HCT116 (cell line): ENCODE data around the gene AGAP2. TPM values are rescaled to one million over a fixed set of nuclear protein-coding genes. Genes with fewer than 3 reads are reported as not detected.

Experiments
- ATAC-seq: fragments of 200-7000 bp; cut with Tn5 transposase; 2 replicates; pipeline ENCODE4 v1.9.1; 2020; ENCODE audit warnings: mild to moderate bottlenecking, moderate library complexity
- BruUV-seq: library from RNA; stranded (reverse); fragments of 400-500 nt; replicated peaks from 2 replicates; lab custom pipeline; 2021; lab: Mats Ljungman, UMichigan
- CTCF ChIA-PET: fragments of 300-600 bp; sonication (Branson Sonifier 250); formaldehyde crosslinking; loops from one replicate; lab custom pipeline; 2021; ENCODE audit warnings: antibody characterized with exemption; lab: Charles Lee
- POLR2A ChIA-PET: fragments of 300-600, 350-600 bp; sonication (Branson Sonifier 250); formaldehyde crosslinking; loops from one replicate; lab custom pipeline; 2021; ENCODE audit warnings: antibody characterized with exemption; lab: Charles Lee
- RAD21 ChIA-PET, 2 experiments: fragments of 300-600 bp; sonication (Branson Sonifier 250); formaldehyde crosslinking; loops; one replicate each; lab custom pipeline; 2023; ENCODE audit warnings: low total read pairs in 2 of 2; ENCODE audit not compliant: uncharacterized antibody in 2 of 2, unreplicated experiment in 2 of 2, low non-redundant PET in 1 of 2; lab: Charles Lee
- DNase-seq: peaks from one replicate; pipeline ENCODE4 v3.0.0-alpha.2; 2010; ENCODE audit warnings: low read depth, low spot score
- H2AFZ ChIP-seq: fragments of 200-600 bp; shearing (Covaris generic), sonication (generic); 2 replicates; pipeline ENCODE4 v1.6.1; 2017; ENCODE audit warnings: low read depth, mixed run types, mixed read lengths, antibody characterized with exemption, low read length; ENCODE audit not compliant: poor library complexity, severe bottlenecking
- H3K27ac ChIP-seq: 2 replicates; pipeline ENCODE4 v1.5.1; 2012; ENCODE audit warnings: low read depth, low read length
- H3K27me3 ChIP-seq: fragments of 200-600 bp; sonication (generic); 2 replicates; pipeline ENCODE4 v1.6.1; 2016; ENCODE audit warnings: mixed run types, low read length, mixed read lengths; ENCODE audit not compliant: insufficient read depth
- H3K36me3 ChIP-seq, 2 experiments: fragments of 200-500 bp in 1 of 2; fragments of 200-600 bp in 1 of 2; sonication (Bioruptor generic) in 1 of 2; sonication (generic) in 1 of 2; 2 replicates each; pipeline versions ENCODE4 v1.5.1 to v1.6.1; 2014 to 2016; ENCODE audit warnings: low read length in 2 of 2, inconsistent platforms in 1 of 2, mixed read lengths in 1 of 2, mixed run types in 1 of 2; ENCODE audit not compliant: insufficient read depth in 2 of 2, control insufficient read depth in 1 of 2
- H3K4me1 ChIP-seq, 2 experiments: fragments of 200-600 bp in 1 of 2; sonication (generic) in 1 of 2; 2 replicates each; pipeline versions ENCODE4 v1.5.1 to v1.6.1; 2012 to 2017; ENCODE audit warnings: low read length in 2 of 2, inconsistent platforms in 1 of 2, mild to moderate bottlenecking in 1 of 2, mixed read lengths in 1 of 2, mixed run types in 1 of 2, moderate library complexity in 1 of 2; ENCODE audit not compliant: insufficient read depth in 2 of 2, control insufficient read depth in 1 of 2
- H3K4me2 ChIP-seq: fragments of 200-600 bp; sonication (generic); 2 replicates; pipeline ENCODE4 v1.6.1; 2017; ENCODE audit warnings: mixed run types, low read length, mixed read lengths
- H3K4me3 ChIP-seq, 2 experiments: fragments of 200-600 bp in 1 of 2; sonication (generic) in 1 of 2; replicated peaks in 1 of 2; 2 replicates each; pipeline ENCODE4 v1.5.1; 2011 to 2016; ENCODE audit warnings: low read length in 2 of 2, control low read depth in 1 of 2, low read depth in 1 of 2, mild to moderate bottlenecking in 1 of 2, mixed read lengths in 1 of 2, mixed run types in 1 of 2
- H3K79me2 ChIP-seq: fragments of 200-600 bp; sonication (generic); 2 replicates; pipeline ENCODE4 v1.6.1; 2017; ENCODE audit warnings: mild to moderate bottlenecking, mixed run types, low read length, moderate library complexity, mixed read lengths; ENCODE audit not compliant: insufficient read depth
- H3K9ac ChIP-seq: fragments of 200-600 bp; sonication (generic); 2 replicates; pipeline ENCODE4 v1.6.1; 2016; ENCODE audit warnings: low read length, mixed read lengths
- H3K9me2 ChIP-seq: fragments of 200-600 bp; sonication (generic), shearing (Covaris generic); 2 replicates; pipeline ENCODE4 v1.6.1; 2017; ENCODE audit warnings: mixed run types, mild to moderate bottlenecking, moderate library complexity; ENCODE audit not compliant: insufficient read depth
- H3K9me3 ChIP-seq, 2 experiments: fragments of 200-500 bp in 1 of 2; fragments of 200-600 bp in 1 of 2; sonication (Bioruptor generic) in 1 of 2; sonication (generic) in 1 of 2; 2 replicates each; pipeline ENCODE4 v1.6.1; 2014 to 2017; ENCODE audit warnings: low read length in 2 of 2, mixed read lengths in 2 of 2, inconsistent platforms in 1 of 2, low read depth in 1 of 2, mild to moderate bottlenecking in 1 of 2, mixed run types in 1 of 2, moderate library complexity in 1 of 2; ENCODE audit not compliant: control insufficient read depth in 1 of 2, insufficient read depth in 1 of 2
- H4K20me1 ChIP-seq: fragments of 200-600 bp; sonication (generic), shearing (Covaris generic); 2 replicates; pipeline ENCODE4 v1.6.1; 2017; ENCODE audit warnings: mixed run types, mild to moderate bottlenecking, moderate library complexity; ENCODE audit not compliant: insufficient read depth
- CBX3 ChIP-seq: IDR thresholded peaks from 2 replicates; pipeline ENCODE4 v1.6.1; 2012; ENCODE audit warnings: low read depth
- CEBPB ChIP-seq: IDR thresholded peaks from 2 replicates; pipeline ENCODE4 v1.6.1; 2012; ENCODE audit warnings: low read depth
- CTCF ChIP-seq, 3 experiments: fragments of 200-600 bp in 1 of 3; sonication (generic) in 1 of 3; IDR thresholded peaks in 2 of 3; conservative IDR thresholded peaks in 1 of 3; 2 replicates each; pipeline ENCODE4 v1.5.1; 2012 to 2017; ENCODE audit warnings: low read depth in 2 of 3, low read length in 2 of 3, antibody characterized with exemption in 1 of 3, borderline replicate concordance in 1 of 3, control low read depth in 1 of 3, mild to moderate bottlenecking in 1 of 3, mixed read lengths in 1 of 3, mixed run types in 1 of 3, moderate library complexity in 1 of 3; ENCODE audit not compliant: insufficient read depth in 1 of 3
- EGR1 ChIP-seq: IDR thresholded peaks from 2 replicates; pipeline ENCODE4 v1.6.1; 2012; ENCODE audit warnings: low read depth
- ELF1 ChIP-seq: IDR thresholded peaks from 2 replicates; pipeline ENCODE4 v1.6.1; 2012; ENCODE audit warnings: low read depth, borderline replicate concordance
- EZH2 ChIP-seq: fragments of 200-600 bp; sonication (generic); IDR thresholded peaks from 2 replicates; pipeline ENCODE4 v1.6.1; 2017; ENCODE audit warnings: antibody characterized with exemption, mixed run types
- EZH2phosphoT487 ChIP-seq: fragments of 200-600 bp; IDR thresholded peaks from 2 replicates; pipeline ENCODE4 v1.6.1; 2018; ENCODE audit warnings: antibody characterized with exemption, borderline replicate concordance
- FOSL1 ChIP-seq: IDR thresholded peaks from 2 replicates; pipeline ENCODE4 v1.6.1; 2012; ENCODE audit warnings: low read depth
- JUND ChIP-seq: IDR thresholded peaks from 2 replicates; pipeline ENCODE4 v1.6.1; 2012
- MAX ChIP-seq: IDR thresholded peaks from 2 replicates; pipeline ENCODE4 v1.6.1; 2012
- POLR2A ChIP-seq: IDR thresholded peaks from 2 replicates; pipeline ENCODE4 v1.7.0; 2011; ENCODE audit warnings: borderline replicate concordance; ENCODE audit not compliant: insufficient read depth, insufficient read length; ENCODE audit errors: extremely low read depth
- RAD21 ChIP-seq: IDR thresholded peaks from 2 replicates; pipeline ENCODE4 v1.6.1; 2012; ENCODE audit warnings: low read depth, mild to moderate bottlenecking
- REST ChIP-seq: IDR thresholded peaks from 2 replicates; pipeline ENCODE4 v1.6.1; 2012; ENCODE audit warnings: low read depth
- SIN3A ChIP-seq: IDR thresholded peaks from 2 replicates; pipeline ENCODE4 v1.6.1; 2012; ENCODE audit warnings: low read depth
- SP1 ChIP-seq: IDR thresholded peaks from 2 replicates; pipeline ENCODE4 v1.6.1; 2012; ENCODE audit warnings: low read depth
- SRF ChIP-seq: IDR thresholded peaks from 2 replicates; pipeline ENCODE4 v1.6.1; 2012; ENCODE audit warnings: low read depth
- ZBTB33 ChIP-seq: IDR thresholded peaks from 2 replicates; pipeline ENCODE4 v1.6.1; 2011; ENCODE audit warnings: mild to moderate bottlenecking, low read length, moderate library complexity; ENCODE audit not compliant: insufficient replicate concordance; ENCODE audit errors: extremely low read depth
- ZFX ChIP-seq: fragments of 450-650 bp; IDR thresholded peaks from 2 replicates; pipeline ENCODE4 v1.6.1; 2017
- ZNF274 ChIP-seq: fragments of 200-500 bp; sonication (Bioruptor generic); IDR thresholded peaks from 2 replicates; pipeline ENCODE4 v1.6.1; 2014; ENCODE audit warnings: mild to moderate bottlenecking, low read depth, low read length, inconsistent platforms
- intact Hi-C: fragments of 100-400 bp; cut with micrococcal nuclease; formaldehyde crosslinking; loops from 2 replicates; pipeline ENCODE4 v1.10.0; 2022
- total RNA-seq: library from RNA; stranded (reverse); gene quantifications from one replicate; pipeline ENCODE4 v1.2.1, GENCODE V29; 2021; ENCODE audit not compliant: unreplicated experiment
- TF ChIP-seq, protein P1 (sequence below): IDR thresholded peaks from 2 replicates; pipeline ENCODE4 v1.6.1; 2012

Gene AGAP2
- total RNA-seq, 1 experiment from 2014 or later, result 15.8 TPM

GRCh38 chr12:57729321-57729844 lies 9.2 kb downstream of the AGAP2 start:
- H3K4me3 ChIP-seq, result no peak overlapping the region
- H3K9me3 ChIP-seq, result no peaks in the 10 kb centered on the region
- H3K9me2 ChIP-seq, result no peaks in the 10 kb centered on the region
- peaks cover 4 to 14% of the 10 kb centered on the region in 2 experiments; a peak in 3 of 4 replicates for H3K36me3 ChIP-seq
- no peak for TF ChIP-seq SP1
- no peak for TF ChIP-seq ZNF274
- no peak for TF ChIP-seq EZH2phosphoT487
- TF ChIP-seq ZFX, result no peak
- no peak for TF ChIP-seq POLR2A
- no peak for TF ChIP-seq CTCF (IDR thresholded peaks at IDR 0.05 in 2 of 3, conservative IDR thresholded peaks at IDR 0.05 in 1 of 3; ENCODE audit: borderline replicate concordance in 1 of 3, insufficient read depth in 1 of 3, low read depth in 2 of 3, low read length in 2 of 3)
- TF ChIP-seq JUND, result no peak
- no peak for TF ChIP-seq CBX3
- no peak for TF ChIP-seq REST
- no peak for TF ChIP-seq SIN3A
- no peak for TF ChIP-seq ZBTB33
- TF ChIP-seq FOSL1, result no peak
- no peak for TF ChIP-seq ELF1
- TF ChIP-seq CEBPB, result no peak
- no peak for TF ChIP-seq EGR1
- no peak for TF ChIP-seq SRF
- TF ChIP-seq EZH2, result no peak
- TF ChIP-seq, protein P1, sequence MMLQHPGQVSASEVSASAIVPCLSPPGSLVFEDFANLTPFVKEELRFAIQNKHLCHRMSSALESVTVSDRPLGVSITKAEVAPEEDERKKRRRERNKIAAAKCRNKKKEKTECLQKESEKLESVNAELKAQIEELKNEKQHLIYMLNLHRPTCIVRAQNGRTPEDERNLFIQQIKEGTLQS, result no peak
- no peak for TF ChIP-seq MAX
- no peak for TF ChIP-seq RAD21
- CTCF ChIA-PET, result interaction anchor here (0.6 to 1.1 kb wide), 3 partner anchors 9 to 486 kb away, joined by 3 to 6 read pairs (median 3); no protein-coding TSS in a partner anchor
- H3K4me1 ChIP-seq, result peaks cover 7 to 18% of the 10 kb centered on the region in 2 experiments; a peak in 3 of 4 replicates
- no peaks in the 10 kb centered on the region for H3K79me2 ChIP-seq
- no peak overlapping the region for H3K9ac ChIP-seq
- DNase-seq, result no peak
- H3K27me3 ChIP-seq, result no peaks in the 10 kb centered on the region
- intact Hi-C loops, result no loop called here
- no peaks in the 10 kb centered on the region for H4K20me1 ChIP-seq
- POLR2A ChIA-PET, result no interaction called here
- no peak overlapping the region for H2AFZ ChIP-seq
- BruUV-seq, result no TSS peak
- ATAC-seq, result no peak
- H3K27ac ChIP-seq, result no peak overlapping the region
- no peak overlapping the region for H3K4me2 ChIP-seq
- RAD21 ChIA-PET, result no interaction called here
